ENCODE results near the gene LRRC37A2.
"Not testable (repeated sequence)": the region's sequence is repeated elsewhere in the genome, so short reads cannot be mapped to it uniquely, and the experiment has no call there.

The LRRC37A2 gene

GRCh38 chr17:46598344-46598931 is 86.2 kb downstream of the LRRC37A2 start:
- DNase-seq = not testable (repeated sequence)

- not testable (repeated sequence) for DNase-seq
These were observed 88.5 kb downstream of the LRRC37A2 start for GRCh38 chr17:46600767-46601166.

GRCh38 chr17:46603125-46603524 is 90.9 kb downstream of the LRRC37A2 start:
- DNase-seq = not testable (repeated sequence)

Data from suppressor macrophage treated with lipopolysaccharide for 4 hours (primary cell).